Right kidney (tissue), 1 donor: ENCODE data around the gene DIO3.

Experiments
- DNase-seq: peaks from one replicate; pipeline ENCODE4 v3.0.0-alpha.2; 2016

Gene DIO3

GRCh38 chr14:101583715-101584054 lies 22.4 kb downstream of the DIO3 start:
- DNase-seq = no peak

- DNase-seq = peak; percentile 57
Measured at GRCh38 chr14:101584055-101584859, 23.0 kb downstream of the DIO3 start.

GRCh38 chr14:101585211-101585610 lies 23.9 kb downstream of the DIO3 start:
- DNase-seq = no peak

GRCh38 chr14:101586531-101587430 lies 25.5 kb downstream of the DIO3 start:
- no peak for DNase-seq

- DNase-seq = no peak
Measured at GRCh38 chr14:101587441-101587911, 26.2 kb downstream of the DIO3 start.

GRCh38 chr14:101588286-101588975 lies 27.1 kb downstream of the DIO3 start:
- DNase-seq = no peak

GRCh38 chr14:101588990-101589389 lies 27.7 kb downstream of the DIO3 start:
- no peak for DNase-seq

- no peak for DNase-seq
Measured at GRCh38 chr14:101589486-101590015, 28.3 kb downstream of the DIO3 start.

- DNase-seq = no peak
Measured at GRCh38 chr14:101590062-101590461, 28.8 kb downstream of the DIO3 start.

GRCh38 chr14:101590616-101591015 lies 29.3 kb downstream of the DIO3 start:
- DNase-seq = no peak

GRCh38 chr14:101591121-101591520 lies 29.8 kb downstream of the DIO3 start:
- DNase-seq = no peak

GRCh38 chr14:101591582-101591981 lies 30.3 kb downstream of the DIO3 start:
- DNase-seq = no peak

GRCh38 chr14:101593411-101594238 lies 32.3 kb downstream of the DIO3 start:
- DNase-seq = no peak

GRCh38 chr14:101594511-101595148 lies 33.3 kb downstream of the DIO3 start:
- DNase-seq = no peak

GRCh38 chr14:101595349-101595748 lies 34.1 kb downstream of the DIO3 start:
- no peak for DNase-seq

GRCh38 chr14:101595887-101596721 lies 34.8 kb downstream of the DIO3 start:
- no peak for DNase-seq

GRCh38 chr14:101596742-101597141 lies 35.4 kb downstream of the DIO3 start:
- no peak for DNase-seq

GRCh38 chr14:101598159-101598558 lies 36.9 kb downstream of the DIO3 start:
- no peak for DNase-seq

- DNase-seq = no peak
Measured at GRCh38 chr14:101598571-101599233, 37.4 kb downstream of the DIO3 start.
